NCI-H526 (cell line): Measurements from ENCODE around the gene CDC37L1.

Experiments used
- DNase-seq, 2 experiments: peaks; one replicate each; lab custom pipeline; 2025; lab: John Stamatoyannopoulos, UW

CDC37L1 gene

GRCh38 chr9:4714266-4715016, 35.1 kb downstream of the CDC37L1 start:
- DNase-seq: no peak

- no peak for DNase-seq
Measured at GRCh38 chr9:4716163-4716562, 36.8 kb downstream of the CDC37L1 start.

- DNase-seq: no peak
Measured at GRCh38 chr9:4717815-4718214, 38.4 kb downstream of the CDC37L1 start.

- no peak for DNase-seq
Measured at GRCh38 chr9:4718911-4719310, 39.5 kb downstream of the CDC37L1 start.

DNA sequence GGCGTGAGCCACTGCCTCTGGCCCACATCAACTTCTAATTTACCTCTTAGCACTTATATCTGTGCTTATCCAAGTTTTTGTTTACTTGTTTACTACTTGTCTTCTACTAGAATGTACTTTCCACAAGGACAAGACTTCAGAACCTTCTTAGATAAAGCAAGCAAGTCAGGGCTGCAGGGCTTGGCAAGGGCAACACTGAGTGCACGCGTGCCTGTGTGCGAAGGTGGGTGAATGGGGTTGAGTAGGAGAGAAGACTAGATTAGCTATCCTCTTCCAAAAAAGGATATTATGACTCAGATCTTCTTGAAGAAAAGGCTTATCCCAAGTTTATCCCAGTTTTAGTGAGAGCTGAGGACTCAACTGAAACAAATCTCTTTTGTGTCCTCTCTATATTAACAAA, 42.4 kb downstream of the CDC37L1 start:
- DNase-seq: no peak

DNA sequence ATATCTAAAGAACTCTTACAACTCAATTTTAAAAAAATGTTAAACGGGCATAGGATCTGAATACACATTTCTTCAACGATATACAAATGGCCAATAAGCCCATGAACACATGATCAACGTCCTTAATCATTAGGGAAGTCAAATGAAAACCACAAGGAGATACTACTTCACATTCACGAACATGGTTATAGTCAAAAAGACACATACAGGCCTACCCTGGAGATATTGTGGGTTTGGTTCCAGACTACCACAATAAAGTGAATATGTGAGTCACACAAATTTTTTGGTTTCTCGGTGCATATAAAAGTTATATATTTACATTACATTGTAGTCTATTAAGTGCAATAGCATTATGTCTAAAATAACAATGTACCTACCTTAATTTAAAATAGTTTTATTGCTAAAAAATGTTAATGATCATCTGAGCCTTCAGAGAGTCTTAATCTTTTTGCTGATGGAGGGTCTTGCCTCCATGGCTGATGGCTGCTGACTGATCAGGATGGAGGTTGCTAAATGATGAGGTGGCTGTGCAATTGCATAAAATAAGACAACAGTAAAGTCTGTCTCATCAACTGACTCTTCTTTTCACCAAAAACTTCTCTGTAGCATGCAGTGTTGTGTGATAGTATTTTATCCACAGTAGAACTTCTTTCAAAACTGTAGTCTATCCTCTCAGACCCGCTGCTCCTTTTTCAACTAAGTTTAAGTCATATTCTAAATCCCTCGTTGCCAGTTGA, 46.5 kb downstream of the CDC37L1 start:
- no peak for DNase-seq

DNA sequence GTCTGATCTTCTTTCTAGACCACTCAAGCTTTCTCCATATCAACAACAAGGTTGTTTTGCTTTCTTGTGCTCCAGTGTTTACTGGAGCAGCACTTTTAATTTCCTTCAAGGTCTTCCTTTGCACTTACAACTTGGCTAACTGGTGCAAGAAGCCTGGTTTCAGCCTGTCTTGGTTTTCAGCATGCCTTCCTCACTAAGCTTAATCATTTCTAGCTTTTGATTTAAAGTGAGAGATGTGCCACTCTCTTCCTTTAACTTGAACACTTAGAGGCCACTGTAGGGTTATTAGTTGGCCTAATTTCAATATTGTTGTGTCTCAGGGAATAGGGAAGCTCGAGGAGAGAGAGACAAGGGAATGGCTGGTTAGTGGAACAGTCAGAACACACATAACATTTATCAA, 48.2 kb downstream of the CDC37L1 start:
- DNase-seq: no peak

GRCh38 chr9:4732890-4733289, 53.5 kb downstream of the CDC37L1 start:
- no peak for DNase-seq

DNA sequence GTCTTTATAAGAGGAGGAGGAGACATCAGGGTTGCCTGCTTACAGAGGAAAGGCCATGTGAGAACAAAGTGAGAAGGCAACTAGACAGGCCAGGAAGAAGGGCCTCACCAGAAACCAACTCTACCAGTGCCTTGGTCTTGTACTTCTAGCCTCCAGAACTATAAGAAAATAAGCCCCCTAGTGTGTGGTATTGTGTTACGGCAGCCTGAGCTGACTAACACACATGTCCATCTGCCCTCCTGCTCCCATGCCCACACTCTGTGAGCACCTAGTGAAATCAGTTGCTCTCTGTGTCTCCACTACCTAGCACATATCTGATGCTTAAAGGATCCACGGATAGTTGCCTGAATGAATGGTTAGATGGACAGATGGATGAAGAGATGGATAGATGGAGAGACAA, 54.8 kb downstream of the CDC37L1 start:
- DNase-seq: no peak

- DNase-seq: peak in 1 of 2 experiments; percentile 45
Measured at GRCh38 chr9:4738866-4739586, 59.7 kb downstream of the CDC37L1 start.

GRCh38 chr9:4739587-4740387, 60.4 kb downstream of the CDC37L1 start:
- DNase-seq: peak in 1 of 2 experiments; percentile 45

GRCh38 chr9:4740388-4740637, 60.9 kb downstream of the CDC37L1 start:
- no peak for DNase-seq

DNA sequence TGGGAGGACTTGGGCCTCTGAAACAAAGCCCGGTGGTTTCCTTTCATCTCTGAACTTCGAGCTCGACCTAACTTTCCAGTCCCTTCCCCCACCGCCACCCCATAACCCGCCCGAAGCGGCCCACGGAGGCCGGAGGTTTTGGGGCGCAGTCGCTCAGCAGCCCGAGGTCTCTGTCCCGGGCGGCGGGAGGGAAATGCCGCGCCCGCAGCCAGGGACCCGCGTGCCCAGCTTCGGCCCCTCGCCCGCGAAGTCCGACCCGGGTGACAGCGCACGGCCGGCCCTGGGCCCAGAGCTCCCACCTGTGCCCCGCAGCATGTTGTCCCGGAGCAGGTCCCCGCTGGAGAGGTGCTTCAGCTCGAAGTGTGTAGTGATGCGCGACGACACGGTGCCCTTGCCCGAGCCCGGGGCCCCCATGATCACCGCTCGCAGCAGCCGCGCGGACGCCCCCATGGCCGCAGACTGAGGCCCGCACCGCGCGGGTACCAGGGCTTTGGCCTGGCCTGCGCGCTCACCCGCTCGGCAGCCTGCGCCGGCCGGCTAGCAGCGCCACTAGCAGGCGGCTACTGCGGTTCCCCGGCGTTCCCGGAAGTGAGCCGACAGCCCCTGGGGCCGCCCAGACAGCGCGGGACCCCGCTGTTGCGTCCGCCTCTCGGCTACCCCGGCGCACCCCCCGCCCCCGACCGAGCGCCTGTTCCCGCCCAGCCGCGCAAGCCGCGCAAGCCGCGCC, 61.4 kb downstream of the CDC37L1 start, which contains the start of gene AK3:
TSS of gene AK3 (minus strand) at position 565 of the 727 bp plus-strand sequence. CDS start at position 450, 115 bp downstream.
- peak; percentile 54 to 94 for DNase-seq

GRCh38 chr9:4741365-4742089, 62.2 kb downstream of the CDC37L1 start:
- DNase-seq: peak; percentile 15 to 68

GRCh38 chr9:4742246-4742645, 62.9 kb downstream of the CDC37L1 start:
- no peak for DNase-seq

GRCh38 chr9:4743131-4743875, 63.9 kb downstream of the CDC37L1 start:
- DNase-seq: no peak

DNA sequence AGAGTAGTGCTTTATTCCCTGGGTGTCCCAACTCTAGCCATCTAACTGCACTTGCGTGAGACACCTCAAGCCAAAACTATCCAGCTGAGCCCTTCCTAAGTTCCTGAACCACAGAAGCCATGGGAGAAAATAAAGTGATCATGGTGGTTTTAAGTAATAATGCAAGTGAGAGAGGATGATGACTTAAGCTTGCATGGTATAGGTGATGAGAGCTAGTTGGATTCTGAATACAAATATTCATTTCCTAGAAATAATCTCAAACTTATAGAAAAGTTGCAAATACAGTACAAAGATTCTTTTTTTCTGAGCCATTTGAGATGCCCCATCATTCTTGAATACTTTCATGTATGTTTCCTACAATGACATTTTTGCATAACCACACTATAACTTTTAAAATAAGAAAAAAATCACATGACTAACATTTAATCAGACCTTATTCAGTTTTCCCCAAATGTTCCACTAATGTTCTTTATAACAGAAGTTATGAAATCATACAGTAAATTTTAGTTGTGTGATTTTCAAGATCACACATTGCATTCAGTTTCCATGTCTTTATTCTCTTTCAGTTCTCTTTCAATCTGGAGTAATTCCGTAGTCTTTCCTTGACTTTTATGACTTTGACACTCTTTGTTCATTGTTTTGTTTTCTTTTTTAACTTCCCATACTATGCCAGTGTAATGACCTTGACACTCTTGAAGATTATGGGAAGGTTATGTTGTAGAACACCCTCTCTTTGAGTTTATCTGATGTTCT, 67.1 kb downstream of the CDC37L1 start:
- DNase-seq: no peak

GRCh38 chr9:4748612-4749011, 69.2 kb downstream of the CDC37L1 start:
- no peak for DNase-seq

DNA sequence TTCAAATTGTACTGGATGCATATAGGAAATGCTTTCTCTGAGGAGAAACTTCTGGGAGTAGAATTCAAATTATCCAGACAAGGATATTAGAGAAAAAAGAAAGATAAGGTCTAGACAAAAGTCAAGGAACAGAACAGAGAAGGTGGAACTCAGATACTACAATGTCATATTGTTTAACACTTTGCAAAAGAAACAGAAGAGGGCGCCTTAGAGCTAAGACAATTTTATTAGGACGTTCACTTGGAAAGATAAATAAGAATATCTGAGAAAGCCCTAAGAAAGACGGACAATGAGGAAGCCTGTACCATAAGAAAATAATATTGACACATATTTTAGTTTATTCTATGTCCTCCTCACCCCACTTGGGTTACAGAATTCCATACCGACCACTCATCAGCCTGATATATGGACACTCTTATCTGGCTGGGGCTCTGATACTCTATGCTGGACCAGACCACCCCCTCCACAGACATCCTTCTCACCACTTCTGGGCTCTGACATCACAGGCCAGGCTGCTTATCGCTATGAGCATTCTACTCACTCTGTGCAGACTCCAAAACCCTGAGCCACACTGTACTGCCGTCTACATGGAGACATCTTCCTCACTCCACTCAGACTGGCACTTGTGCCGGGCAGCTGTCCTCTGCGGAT, 70.8 kb downstream of the CDC37L1 start:
- DNase-seq: peak in 1 of 2 experiments; percentile 48
